Fibroblast of lung (primary cell): ENCODE data around the gene FECH. TPM values are rescaled to one million over a fixed set of nuclear protein-coding genes. Genes with fewer than 3 reads are reported as not detected.

Experiments
- DNase-seq, 2 donors: peaks; one replicate each; pipeline versions ENCODE4 v3.0.0 to v3.0.0-alpha.2; 2010; ENCODE audit warnings: low read depth in 2 of 2
- H2AFZ ChIP-seq: 2 replicates; pipeline ENCODE4 v1.5.1; 2012; ENCODE audit warnings: low read length, control low read depth, inconsistent platforms
- H3K27ac ChIP-seq: 2 replicates; pipeline ENCODE4 v1.5.1; 2011; ENCODE audit warnings: low read length, control low read depth; ENCODE audit not compliant: insufficient read depth
- H3K27me3 ChIP-seq: 2 replicates; pipeline ENCODE4 v1.5.1; 2011; ENCODE audit warnings: mild to moderate bottlenecking, low read length; ENCODE audit not compliant: control insufficient read depth, insufficient read depth
- H3K36me3 ChIP-seq: 2 replicates; pipeline ENCODE4 v1.5.1; 2011; ENCODE audit warnings: low read length; ENCODE audit not compliant: control insufficient read depth, insufficient read depth
- H3K4me1 ChIP-seq: 2 replicates; pipeline ENCODE4 v1.5.1; 2011; ENCODE audit warnings: low read length; ENCODE audit not compliant: control insufficient read depth, insufficient read depth; ENCODE audit errors: extremely low read depth
- H3K4me2 ChIP-seq: 2 replicates; pipeline ENCODE4 v1.5.1; 2011; ENCODE audit warnings: low read length, control low read depth; ENCODE audit not compliant: insufficient read depth; ENCODE audit errors: extremely low read depth
- H3K4me3 ChIP-seq, 4 experiments: fragments of 200-600 bp in 1 of 4; sonication (generic) in 1 of 4; replicated peaks in 1 of 4; 2 replicates each; pipeline ENCODE4 v1.5.1; 2011 to 2016; ENCODE audit warnings: low read length in 4 of 4, low read depth in 3 of 4, mild to moderate bottlenecking in 3 of 4, control low read depth in 2 of 4, inconsistent platforms in 1 of 4, mixed read lengths in 1 of 4; ENCODE audit not compliant: insufficient read depth in 1 of 4; ENCODE audit errors: control extremely low read depth in 1 of 4
- H3K79me2 ChIP-seq: 2 replicates; pipeline ENCODE4 v1.5.1; 2012; ENCODE audit warnings: mild to moderate bottlenecking, low read length, inconsistent platforms; ENCODE audit not compliant: control insufficient read depth, insufficient read depth
- H3K9ac ChIP-seq: 2 replicates; pipeline ENCODE4 v1.5.1; 2011; ENCODE audit warnings: mild to moderate bottlenecking, low read length, control low read depth; ENCODE audit not compliant: insufficient read depth
- H3K9me3 ChIP-seq: 2 replicates; pipeline ENCODE4 v1.5.1; 2012; ENCODE audit warnings: low read depth, low read length; ENCODE audit not compliant: control insufficient read depth, insufficient read depth
- H4K20me1 ChIP-seq: 2 replicates; pipeline ENCODE4 v1.5.1; 2011; ENCODE audit warnings: low read length; ENCODE audit not compliant: control insufficient read depth, insufficient read depth; ENCODE audit errors: extremely low read depth
- CTCF ChIP-seq, 2 donors: IDR thresholded peaks in 1 of 2; conservative IDR thresholded peaks in 1 of 2; 1 replicate in 1 of 2; 2 replicates in 1 of 2; pipeline ENCODE4 v1.5.1; 2011 to 2012; ENCODE audit warnings: low read length in 2 of 2, control low read depth in 1 of 2, inconsistent platforms in 1 of 2, low read depth in 1 of 2, mild to moderate bottlenecking in 1 of 2
- EZH2 ChIP-seq: IDR thresholded peaks from 2 replicates; pipeline ENCODE4 v1.5.1; 2012; ENCODE audit warnings: low read length, control low read depth, mild to moderate bottlenecking; ENCODE audit errors: missing control alignments
- polyA plus RNA-seq, 2 donors: library from polyadenylated mRNA; depleted of rRNA in 1 of 2; stranded (reverse) in 1 of 2; unstranded in 1 of 2; fragments of >200 nt; gene quantifications; 2 replicates each; pipeline ENCODE4 v1.2.1, GENCODE V29; 2011 to 2012; ENCODE audit warnings: missing spikeins in 1 of 2
- total RNA-seq: library from RNA; depleted of rRNA; stranded (reverse); fragments of >200 nt; gene quantifications from 2 replicates; pipeline ENCODE4 v1.2.1, GENCODE V29; 2014

Gene FECH
- total and polyA plus RNA-seq, 2 donors (not counting 1 experiment from before 2014, with no cell fraction given): 23.8 to 44.4 TPM

GRCh38 chr18:57555134-57555533, 31.4 kb downstream of the FECH start:
- H3K27ac ChIP-seq: no peak overlapping the region
- H3K79me2 ChIP-seq: no peaks in the 10 kb centered on the region
- H2AFZ ChIP-seq: no peak overlapping the region
- no peak overlapping the region for H3K9ac ChIP-seq
- no peaks in the 10 kb centered on the region for H3K36me3 ChIP-seq
- no peak for DNase-seq
- H3K27me3 ChIP-seq: no peaks in the 10 kb centered on the region
- TF ChIP-seq EZH2 (no peak), CTCF (conservative IDR thresholded peaks at IDR 0.05 in 1 of 2, IDR thresholded peaks at IDR 0.05 in 1 of 2; ENCODE audit: low read depth in 1 of 2, low read length in 2 of 2) (no peak)
- no peaks in the 10 kb centered on the region for H4K20me1 ChIP-seq
- no peaks in the 10 kb centered on the region for H3K4me1 ChIP-seq
- no peaks in the 10 kb centered on the region for H3K9me3 ChIP-seq
- H3K4me3 ChIP-seq: no peak overlapping the region
- H3K4me2 ChIP-seq: no peak overlapping the region

GRCh38 chr18:57550510-57550909, 36.0 kb downstream of the FECH start:
- no peaks in the 10 kb centered on the region for H3K27me3 ChIP-seq
- H3K4me1 ChIP-seq: no peaks in the 10 kb centered on the region
- H3K79me2 ChIP-seq: no peaks in the 10 kb centered on the region
- no peaks in the 10 kb centered on the region for H3K9me3 ChIP-seq
- no peak overlapping the region for H3K27ac ChIP-seq
- no peaks in the 10 kb centered on the region for H4K20me1 ChIP-seq
- no peak for DNase-seq
- no peak overlapping the region for H3K9ac ChIP-seq
- TF ChIP-seq EZH2 (no peak), CTCF (conservative IDR thresholded peaks at IDR 0.05 in 1 of 2, IDR thresholded peaks at IDR 0.05 in 1 of 2; ENCODE audit: low read depth in 1 of 2, low read length in 2 of 2) (no peak)
- H3K4me3 ChIP-seq: no peak overlapping the region
- H3K4me2 ChIP-seq: no peak overlapping the region
- no peak overlapping the region for H2AFZ ChIP-seq
- H3K36me3 ChIP-seq: no peaks in the 10 kb centered on the region

- no peaks in the 10 kb centered on the region for H4K20me1 ChIP-seq
- DNase-seq: no peak
- TF ChIP-seq EZH2 (no peak), CTCF (conservative IDR thresholded peaks at IDR 0.05 in 1 of 2, IDR thresholded peaks at IDR 0.05 in 1 of 2; ENCODE audit: low read depth in 1 of 2, low read length in 2 of 2) (no peak)
- no peaks in the 10 kb centered on the region for H3K79me2 ChIP-seq
- H3K4me3 ChIP-seq: no peak overlapping the region
- no peaks in the 10 kb centered on the region for H3K36me3 ChIP-seq
- H2AFZ ChIP-seq: no peak overlapping the region
- no peaks in the 10 kb centered on the region for H3K27me3 ChIP-seq
- H3K27ac ChIP-seq: no peak overlapping the region
- no peaks in the 10 kb centered on the region for H3K9me3 ChIP-seq
- no peaks in the 10 kb centered on the region for H3K4me1 ChIP-seq
- H3K4me2 ChIP-seq: no peak overlapping the region
- H3K9ac ChIP-seq: no peak overlapping the region
Observed at GRCh38 chr18:57547260-57547659, 39.2 kb downstream of the FECH start.
